NCI-H2171 (cell line): Measurements from ENCODE around the gene CUX1.
"Not testable (repeated sequence)": the region's sequence is repeated elsewhere in the genome, so short reads cannot be mapped to it uniquely, and the experiment has no call there.

Experiments
- DNase-seq: peaks from one replicate; lab custom pipeline; 2025; lab: John Stamatoyannopoulos, UW

CUX1 gene

DNA sequence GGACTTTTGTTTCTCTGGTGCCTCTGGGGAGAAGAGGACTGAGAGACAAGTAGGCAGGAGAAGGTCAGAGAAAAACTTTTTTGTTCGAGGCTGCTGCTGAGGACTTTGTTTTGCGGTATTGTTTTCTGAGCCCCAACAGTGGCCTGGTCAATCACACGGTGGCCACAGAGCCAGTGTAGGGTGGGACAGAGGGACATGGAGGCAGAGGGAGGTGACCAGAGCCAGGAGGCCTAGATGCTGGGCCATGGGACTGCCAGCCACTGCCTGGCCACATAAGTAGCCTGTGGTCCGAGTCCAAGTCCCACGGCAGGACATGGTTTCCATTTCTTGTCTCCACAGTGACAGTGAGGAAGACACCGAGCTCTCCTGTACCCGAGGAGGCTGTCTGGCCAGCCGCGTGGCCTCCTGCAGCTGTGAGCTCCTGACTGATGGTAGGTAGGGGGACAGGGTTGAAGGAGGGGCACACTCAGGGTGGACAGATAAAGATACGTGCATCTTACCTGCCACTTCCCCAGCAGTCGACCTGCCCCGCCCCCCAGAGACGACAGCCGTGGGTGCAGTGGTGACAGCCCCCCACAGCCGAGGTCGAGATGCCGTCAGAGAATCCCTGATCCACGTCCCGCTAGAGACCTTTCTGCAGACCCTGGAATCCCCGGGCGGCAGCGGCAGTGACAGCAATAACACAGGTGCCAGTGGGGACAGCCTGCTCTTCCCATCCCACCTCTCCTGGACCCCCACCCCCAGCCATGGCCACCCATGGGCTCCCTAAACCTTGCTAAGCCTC, 496.8 kb downstream of the CUX1 start:
- DNase-seq = no peak

DNA sequence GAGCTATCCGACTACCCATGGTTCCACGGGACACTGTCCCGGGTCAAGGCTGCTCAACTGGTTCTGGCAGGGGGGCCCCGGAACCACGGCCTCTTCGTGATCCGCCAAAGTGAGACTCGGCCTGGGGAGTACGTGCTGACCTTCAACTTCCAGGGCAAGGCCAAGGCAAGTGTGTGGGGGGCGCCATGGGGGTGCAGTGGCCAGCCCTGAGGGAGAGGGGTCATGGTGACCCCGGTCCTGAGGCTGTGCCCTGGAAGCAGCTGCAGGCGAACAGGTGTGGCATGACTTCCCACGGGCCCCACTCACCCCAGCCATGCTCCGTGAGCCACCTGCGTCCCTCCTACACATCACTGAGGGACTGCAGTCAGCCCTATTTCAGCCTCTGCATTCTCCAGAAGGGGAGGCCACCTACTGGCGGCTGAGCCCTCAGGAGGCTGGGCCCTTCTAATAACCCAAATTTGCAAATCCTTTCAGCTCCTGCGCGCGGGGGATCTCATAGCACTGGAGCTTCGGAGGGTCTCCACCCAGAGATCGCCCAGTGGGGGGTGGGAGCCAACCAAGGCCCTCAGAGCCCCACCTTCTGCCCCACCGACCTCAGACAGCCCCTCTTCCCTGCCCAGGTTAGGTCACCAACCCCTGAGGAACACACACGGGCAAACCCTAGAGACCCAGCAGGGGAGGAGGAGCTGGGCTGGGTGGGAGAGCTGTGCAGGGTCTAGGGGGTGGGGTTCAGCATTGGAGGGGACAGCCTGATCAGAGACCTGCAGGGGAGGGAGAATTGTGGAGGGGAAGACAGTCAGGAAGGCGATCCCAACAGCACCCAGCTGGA, 500.0 kb downstream of the CUX1 start:
- no peak for DNase-seq

DNA sequence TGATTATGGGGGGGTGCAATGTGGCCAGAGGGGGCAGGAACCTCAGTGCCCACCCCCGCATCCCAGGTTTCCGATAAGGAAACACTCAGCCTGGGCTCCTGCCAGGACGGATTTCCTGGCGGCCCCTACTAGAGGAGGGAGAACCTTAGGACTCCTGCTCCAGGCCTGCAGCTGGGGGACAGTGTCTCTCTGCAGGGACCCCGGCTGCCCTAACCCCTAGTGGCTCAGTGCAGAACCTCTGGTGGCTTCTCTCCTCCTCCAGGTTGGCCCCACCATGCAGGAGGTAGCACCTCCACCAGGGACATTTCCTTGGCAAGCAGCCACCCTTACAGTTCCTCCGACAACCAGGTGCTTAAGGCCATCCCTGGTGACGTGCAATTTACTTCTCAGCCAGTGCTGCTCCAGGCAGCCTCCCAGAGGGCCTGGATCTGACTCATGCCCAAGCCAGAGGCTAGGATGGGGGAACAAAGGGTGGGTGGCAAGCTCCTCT, 501.1 kb downstream of the CUX1 start:
- peak; percentile 68 for DNase-seq

DNA sequence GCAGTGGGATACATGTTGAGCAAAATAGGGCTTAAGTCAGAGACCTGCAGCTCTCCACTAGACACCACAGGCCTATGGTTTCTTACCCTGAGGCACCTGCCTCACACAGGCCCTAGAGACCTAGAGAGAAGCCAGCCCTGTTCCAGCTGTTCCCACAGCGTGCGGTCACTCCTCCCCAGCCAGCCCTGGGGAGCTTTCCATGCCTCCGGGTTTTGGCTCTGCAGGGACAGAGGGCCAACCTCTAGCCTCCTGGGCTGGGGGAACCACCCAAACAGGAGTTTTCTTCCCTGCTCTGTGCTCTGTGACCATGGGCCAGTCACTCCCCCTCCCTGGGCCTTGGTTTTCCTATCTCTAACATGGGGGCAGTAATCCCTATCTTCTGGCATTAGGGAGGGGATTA, 502.2 kb downstream of the CUX1 start:
- no peak for DNase-seq

DNA sequence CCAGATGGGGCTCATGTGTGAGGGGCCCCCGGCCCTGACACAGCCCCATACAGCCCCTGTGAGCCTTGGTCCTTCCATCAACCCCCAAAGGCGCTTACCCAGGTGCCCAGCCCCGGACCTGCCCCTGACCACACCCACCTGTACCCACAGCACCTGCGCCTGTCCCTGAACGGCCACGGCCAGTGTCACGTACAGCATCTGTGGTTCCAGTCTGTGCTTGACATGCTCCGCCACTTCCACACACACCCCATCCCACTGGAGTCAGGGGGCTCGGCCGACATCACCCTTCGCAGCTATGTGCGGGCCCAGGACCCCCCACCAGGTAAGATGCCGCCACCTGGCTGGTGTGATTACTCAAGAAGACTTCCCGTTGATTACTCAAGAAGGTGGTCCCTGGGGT, 502.8 kb downstream of the CUX1 start:
- no peak for DNase-seq

DNA sequence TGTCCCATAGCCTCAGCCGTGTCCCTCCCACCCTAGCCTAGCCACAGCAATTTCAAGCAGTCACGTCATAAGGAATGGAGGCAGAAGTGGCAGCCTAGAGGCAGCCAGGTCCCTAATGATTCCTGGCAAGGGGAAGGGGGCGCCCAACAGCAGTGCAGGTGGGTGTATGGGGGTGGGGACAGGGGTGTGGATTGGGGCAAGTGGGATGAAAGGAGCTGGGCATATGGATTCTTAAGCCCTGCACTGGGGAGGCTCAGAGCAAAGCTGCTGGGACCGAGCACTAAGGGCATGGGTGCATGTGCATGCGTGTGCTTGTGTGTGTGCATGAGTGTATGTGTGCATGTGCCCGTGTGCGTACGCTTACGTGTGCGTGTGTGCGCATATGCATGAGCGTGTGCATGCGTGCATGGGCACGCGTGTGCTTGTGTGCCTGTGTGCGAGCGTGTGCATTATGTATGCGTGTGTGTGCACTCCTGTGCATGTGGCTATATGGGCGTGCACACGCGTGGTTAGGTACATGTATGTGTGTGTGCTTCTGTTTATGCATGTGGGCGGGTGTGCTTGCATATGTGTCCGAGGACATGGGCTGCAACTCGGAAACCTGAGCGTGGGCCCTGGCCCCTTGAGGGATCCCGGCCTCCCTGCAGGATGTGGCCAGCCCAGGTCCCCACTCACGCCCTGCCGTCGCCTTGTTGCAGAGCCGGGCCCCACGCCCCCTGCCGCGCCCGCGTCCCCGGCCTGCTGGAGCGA, 503.4 kb downstream of the CUX1 start:
- no peak for DNase-seq

DNA sequence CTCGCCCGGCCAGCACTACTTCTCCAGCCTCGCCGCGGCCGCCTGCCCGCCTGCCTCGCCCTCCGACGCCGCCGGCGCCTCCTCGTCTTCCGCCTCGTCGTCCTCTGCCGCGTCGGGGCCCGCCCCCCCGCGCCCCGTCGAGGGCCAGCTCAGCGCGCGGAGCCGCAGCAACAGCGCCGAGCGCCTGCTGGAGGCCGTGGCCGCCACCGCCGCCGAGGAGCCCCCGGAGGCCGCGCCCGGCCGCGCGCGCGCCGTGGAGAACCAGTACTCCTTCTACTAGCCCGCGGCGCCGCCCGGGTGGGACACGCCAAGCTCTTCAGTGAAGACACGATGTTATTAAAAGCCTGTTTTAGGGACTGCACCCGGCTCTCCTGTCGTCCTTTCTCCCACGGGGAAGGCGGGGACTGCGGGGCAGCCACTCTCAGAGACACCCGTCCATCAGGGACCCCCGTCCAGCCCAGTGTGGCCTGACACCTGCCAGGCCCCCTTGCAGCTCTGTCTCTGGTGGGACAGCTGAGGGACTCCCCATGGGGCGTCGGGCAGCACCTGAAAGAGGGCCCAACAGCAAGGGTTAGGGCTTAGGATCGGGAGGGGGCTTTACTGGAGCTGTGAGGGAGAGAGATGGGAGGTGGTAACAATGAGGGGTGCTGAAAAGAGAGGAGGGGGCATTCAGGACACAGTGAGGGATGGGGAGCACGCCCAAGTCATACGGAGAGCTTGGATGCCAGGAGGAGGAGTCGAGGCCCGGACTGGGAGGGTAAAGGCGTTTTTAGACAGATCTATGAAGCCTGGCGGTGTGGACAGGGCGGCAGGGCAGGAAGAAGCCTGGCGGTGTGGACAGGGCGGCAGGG, 504.1 kb downstream of the CUX1 start:
- DNase-seq = no peak

DNA sequence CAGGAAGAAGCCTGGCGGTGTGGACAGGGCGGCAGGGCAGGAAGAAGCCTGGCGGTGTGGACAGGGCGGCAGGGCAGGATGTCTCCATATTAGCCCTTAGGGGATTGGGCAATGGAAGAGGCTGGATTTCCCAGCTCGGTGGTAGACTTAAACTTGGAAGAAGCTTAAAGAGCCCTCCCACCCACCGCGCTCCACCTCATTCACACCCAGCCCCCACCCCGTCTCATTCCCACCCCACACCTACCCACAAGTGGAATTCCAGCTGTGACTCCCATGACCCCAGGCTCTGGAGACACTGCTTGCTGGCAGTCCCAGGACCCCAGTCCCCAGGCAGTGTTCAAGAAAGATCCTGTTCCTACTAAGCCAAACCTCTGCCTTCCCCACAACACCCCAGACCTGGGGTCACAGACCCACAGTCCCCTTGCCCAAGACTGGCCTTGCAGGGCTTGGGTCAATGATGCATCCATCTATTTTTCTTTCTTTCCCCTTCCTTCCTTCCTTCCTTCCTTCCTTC, 504.8 kb downstream of the CUX1 start:
- DNase-seq = no peak

DNA sequence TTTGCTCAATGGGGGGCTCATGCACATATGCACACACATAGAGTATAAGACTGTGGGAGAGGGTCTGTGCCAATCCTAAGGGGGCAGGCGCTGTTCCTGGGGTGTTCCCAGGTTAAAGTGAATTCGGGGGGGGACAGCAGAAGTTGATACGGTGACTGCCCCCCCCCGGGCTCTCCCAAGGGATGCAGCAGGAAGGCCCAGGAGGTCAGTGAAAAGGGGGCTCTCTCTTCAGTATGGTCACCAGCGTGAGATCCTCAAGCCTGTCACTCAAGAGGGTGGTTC, 506.4 kb downstream of the CUX1 start:
- DNase-seq = no peak

DNA sequence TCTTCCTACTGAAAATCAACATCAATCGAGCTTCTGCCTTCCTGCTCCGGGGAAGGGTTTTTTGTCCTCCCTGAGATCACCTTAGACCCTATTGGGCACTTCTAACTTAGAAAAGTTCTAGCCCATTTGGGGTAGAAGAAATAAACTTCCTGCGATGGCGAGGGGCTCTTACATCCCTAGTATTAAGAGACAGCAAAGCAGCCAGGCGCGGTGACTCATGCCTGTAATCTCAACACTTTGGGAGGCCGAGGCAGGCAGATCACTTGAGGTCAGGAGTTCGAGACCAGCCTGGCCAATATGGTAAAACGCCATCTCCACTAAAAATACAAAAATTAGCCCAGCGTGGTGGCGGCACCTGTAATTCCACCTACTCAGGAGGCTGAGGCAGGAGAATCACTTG, 507.7 kb downstream of the CUX1 start:
- not testable (repeated sequence) for DNase-seq

DNA sequence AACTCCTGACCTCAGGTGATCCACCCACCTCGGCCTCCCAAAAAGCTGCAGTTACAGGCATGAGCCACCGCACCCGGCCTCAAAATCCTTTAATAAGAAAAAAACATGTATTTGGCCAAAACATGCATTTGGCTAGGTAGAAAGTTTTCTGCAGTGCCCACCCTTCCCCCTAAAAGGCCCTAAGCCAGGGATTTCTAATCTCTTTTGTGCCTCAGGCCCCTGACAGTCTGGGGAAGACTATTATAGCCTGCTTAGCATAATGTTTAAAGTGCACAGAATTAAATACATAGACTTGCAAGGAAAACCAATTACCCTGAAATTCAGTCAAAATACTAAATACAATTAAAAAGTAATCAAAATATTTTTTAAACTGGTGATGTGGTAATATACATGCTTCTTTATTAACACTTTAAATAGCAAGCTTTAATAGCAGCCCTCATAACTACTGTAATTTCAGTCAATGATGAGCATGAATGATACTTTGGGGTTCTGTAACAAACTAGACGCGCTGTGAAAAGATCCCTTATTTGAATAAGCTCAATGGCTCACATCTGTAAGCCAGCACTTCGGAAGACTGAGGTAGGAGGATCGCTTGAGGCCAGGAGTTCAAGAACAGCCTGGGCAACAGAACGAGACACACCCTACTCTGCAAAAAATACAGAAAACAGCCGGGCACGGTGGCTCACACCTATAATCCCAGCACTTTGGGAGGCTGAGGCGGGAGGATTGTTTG, 508.9 kb downstream of the CUX1 start:
- no peak for DNase-seq

DNA sequence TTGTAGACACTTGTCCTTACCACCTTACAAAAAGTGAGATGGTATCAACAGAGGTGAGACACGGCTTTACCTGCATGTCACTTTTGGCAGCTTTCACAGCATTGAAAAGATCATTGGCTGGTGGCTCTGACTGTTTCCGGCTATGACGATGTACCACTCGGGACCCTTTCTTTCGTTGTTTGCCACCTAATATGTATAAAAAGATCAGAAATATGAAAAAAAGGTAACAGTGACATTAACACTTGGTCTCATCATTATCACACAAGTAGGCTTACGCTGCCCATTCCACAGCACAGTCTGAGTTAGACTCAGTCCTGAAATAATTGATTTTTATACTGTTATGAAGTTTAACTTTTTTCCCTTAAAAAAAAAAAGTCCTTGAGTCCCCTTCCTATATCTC, 509.8 kb downstream of the CUX1 start:
- not testable (repeated sequence) for DNase-seq

DNA sequence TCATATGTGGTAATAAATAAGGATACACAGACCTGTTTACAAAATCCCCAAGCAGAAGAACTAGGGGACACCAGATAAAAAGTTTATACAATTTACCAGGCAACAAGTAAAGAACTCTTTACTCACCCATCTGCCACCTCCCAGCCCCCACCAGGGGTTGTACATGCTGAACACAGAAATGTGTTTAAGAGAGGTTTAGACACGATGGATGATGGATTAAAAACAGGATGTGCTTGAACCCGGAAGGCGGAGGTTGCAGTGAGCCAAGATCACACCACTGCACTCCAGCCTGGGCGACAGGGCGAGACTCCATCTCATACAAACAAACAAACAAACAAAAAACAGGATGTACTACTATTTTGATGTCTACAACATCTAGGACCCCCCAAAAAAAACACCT, 511.4 kb downstream of the CUX1 start:
- not testable (repeated sequence) for DNase-seq

DNA sequence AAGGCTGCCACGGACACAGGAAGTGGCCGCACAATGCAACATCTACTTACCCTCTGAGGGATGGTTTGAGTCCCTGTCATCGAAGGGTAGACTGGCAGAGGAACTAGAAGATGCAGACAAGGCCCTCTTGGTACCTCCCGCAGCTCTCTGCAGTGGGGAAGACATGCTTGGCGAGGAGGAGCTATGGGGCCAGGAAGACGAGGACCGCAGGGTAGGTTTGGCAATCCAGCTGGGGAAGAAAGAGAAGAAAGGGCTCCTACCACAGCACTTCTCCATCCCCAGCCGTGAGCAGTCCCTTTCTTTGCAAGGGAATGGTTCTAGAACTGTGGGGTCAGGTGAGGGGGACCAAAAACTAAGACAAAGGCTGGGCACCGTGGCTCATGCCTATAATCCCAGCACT, 511.9 kb downstream of the CUX1 start:
- DNase-seq = not testable (repeated sequence)

DNA sequence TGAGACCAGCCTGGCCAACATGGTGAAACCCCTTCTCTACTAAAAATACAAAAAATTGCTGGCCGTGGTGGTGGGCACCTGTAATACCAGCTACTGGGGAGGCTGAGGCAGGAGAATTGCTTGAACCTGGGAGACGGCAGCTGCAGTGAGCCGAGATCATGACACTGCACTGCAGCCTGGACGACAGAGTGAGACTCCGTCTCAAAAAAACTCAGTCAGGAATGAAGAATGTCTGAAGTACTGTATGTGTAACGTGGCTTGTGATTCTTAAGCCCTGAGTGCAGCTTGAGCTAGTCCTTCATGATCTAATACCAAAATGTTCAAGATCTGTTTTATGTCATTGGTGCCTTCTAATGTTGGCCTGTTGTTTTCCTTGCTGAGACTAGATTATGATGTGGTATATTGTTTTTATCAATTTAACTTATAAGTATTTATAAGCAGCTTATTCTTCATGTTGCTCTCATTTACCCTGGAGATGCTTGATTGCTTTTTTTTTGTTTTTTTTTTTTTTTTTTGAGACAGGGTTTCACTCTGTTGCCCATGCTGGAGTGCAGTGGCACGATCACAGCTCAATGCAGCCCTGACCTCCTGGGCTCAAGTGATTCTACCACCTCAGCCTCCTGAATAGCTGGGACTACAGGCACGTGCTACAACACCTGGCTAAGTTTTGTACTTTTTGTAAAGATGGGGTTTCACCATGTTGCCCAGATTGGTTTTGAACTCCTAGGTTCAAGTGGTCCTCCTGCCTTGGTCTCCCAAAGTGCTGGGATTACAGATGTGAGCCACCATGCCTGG, 513.4 kb downstream of the CUX1 start:
- DNase-seq = not testable (repeated sequence)
